ENCODE measurements around the gene RIT2. TPM values are rescaled to one million over a fixed set of nuclear protein-coding genes. Genes with fewer than 3 reads are reported as not detected.

The RIT2 gene
- total and polyA plus RNA-seq, 2 of the 4 experiments (the other 2 are of a cell fraction): not detected

DNA sequence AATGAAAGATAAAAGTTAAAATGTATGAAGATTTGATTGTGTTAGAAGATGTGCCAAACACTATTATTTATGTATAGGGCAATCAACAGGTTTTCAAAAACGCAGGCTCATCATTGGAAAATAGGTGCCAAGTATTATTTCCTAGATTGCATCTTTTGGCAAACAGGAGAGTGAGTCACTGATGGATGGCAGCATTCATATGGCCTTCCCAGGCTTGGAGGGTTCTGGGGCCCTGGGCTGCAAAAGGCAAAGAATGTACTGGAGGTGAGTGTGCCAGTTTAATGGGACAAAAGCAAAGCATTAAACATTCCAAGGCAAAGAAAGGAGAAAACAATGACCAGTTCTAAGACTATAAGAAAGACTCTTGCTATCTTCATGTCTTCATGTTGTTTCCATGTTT is 379.4 kb downstream of the RIT2 start:
- no TSS peak for BruUV-seq (replicated peaks)
- in situ Hi-C loops (cut with MboI; ENCODE audit: low sequenced_read_pairs): no loop called here

More for the DNA sequence above, 379.4 kb downstream of the RIT2 start:
- no peak overlapping the region for H2BK20ac ChIP-seq (ENCODE audit: low read depth, low read length)
- H4K5ac ChIP-seq (ENCODE audit: low read depth, low read length): no peak overlapping the region
- H2BK120ac ChIP-seq (ENCODE audit: low read depth, low read length): no peak overlapping the region
- WGBS, 2 experiments (ENCODE audit: extremely low coverage in 2 of 2, insufficient read length in 1 of 2): no CpG with 5 or more reads among the region's 1 CpG
- peaks cover 4% of the 10 kb centered on the region for H3K9me3 ChIP-seq (ENCODE audit: control insufficient read depth, insufficient read depth, low read length)
- H3K27ac ChIP-seq (ENCODE audit: insufficient read depth, low read length): no peak overlapping the region
- no peak overlapping the region for H3K14ac ChIP-seq (replicated peaks; ENCODE audit: low read depth, low read length)
- no peak overlapping the region for H3K56ac ChIP-seq (ENCODE audit: extremely low read depth, insufficient read depth, low read length)
- ATAC-seq (ENCODE audit: low read depth): no peak
- no peak overlapping the region for H3K4me2 ChIP-seq (ENCODE audit: low read depth, low read length)
- H3K23ac ChIP-seq (ENCODE audit: low read depth, low read length): no peak overlapping the region
- H4K91ac ChIP-seq (ENCODE audit: insufficient read depth, low read depth, low read length): no peak overlapping the region
- H3K18ac ChIP-seq (ENCODE audit: low read depth, low read length): no peak overlapping the region
- TF ChIP-seq ELK1 (IDR thresholded peaks at IDR 0.05; ENCODE audit: borderline replicate concordance, low read depth, low read length) (no peak), BHLHE40 (IDR thresholded peaks at IDR 0.05; ENCODE audit: low read depth, low read length) (no peak), MXI1 (IDR thresholded peaks at IDR 0.05; ENCODE audit: borderline replicate concordance, low read depth, low read length) (no peak), CEBPB (IDR thresholded peaks at IDR 0.05; ENCODE audit: low read depth, low read length) (no peak), MAFK (IDR thresholded peaks at IDR 0.05; ENCODE audit: low read depth, low read length) (no peak), RCOR1 (IDR thresholded peaks at IDR 0.05; ENCODE audit: insufficient replicate concordance, low read length) (no peak), MAZ (IDR thresholded peaks at IDR 0.05; ENCODE audit: borderline replicate concordance, low read depth, low read length) (no peak)
- TF ChIP-seq, protein P1, sequence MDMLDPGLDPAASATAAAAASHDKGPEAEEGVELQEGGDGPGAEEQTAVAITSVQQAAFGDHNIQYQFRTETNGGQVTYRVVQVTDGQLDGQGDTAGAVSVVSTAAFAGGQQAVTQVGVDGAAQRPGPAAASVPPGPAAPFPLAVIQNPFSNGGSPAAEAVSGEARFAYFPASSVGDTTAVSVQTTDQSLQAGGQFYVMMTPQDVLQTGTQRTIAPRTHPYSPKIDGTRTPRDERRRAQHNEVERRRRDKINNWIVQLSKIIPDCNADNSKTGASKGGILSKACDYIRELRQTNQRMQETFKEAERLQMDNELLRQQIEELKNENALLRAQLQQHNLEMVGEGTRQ (IDR thresholded peaks at IDR 0.05; ENCODE audit: low read depth, low read length): no peak
- no peaks in the 10 kb centered on the region for H4K20me1 ChIP-seq (ENCODE audit: insufficient read depth, low read length)
- no peak overlapping the region for H3K4ac ChIP-seq (ENCODE audit: low read depth, low read length)
- H3K27me3 ChIP-seq (ENCODE audit: control insufficient read depth, insufficient read depth, low read length): no peaks in the 10 kb centered on the region
- H2BK15ac ChIP-seq (ENCODE audit: low read depth, low read length): no peak overlapping the region
- H3K36me3 ChIP-seq (ENCODE audit: control insufficient read depth, insufficient read depth, low read length): no peaks in the 10 kb centered on the region
- H2AK5ac ChIP-seq (ENCODE audit: low read depth, low read length): no peak overlapping the region
- no peak overlapping the region for H3K4me3 ChIP-seq (ENCODE audit: insufficient read depth, low read depth, low read length)
- H2AFZ ChIP-seq (replicated peaks; ENCODE audit: low read length, poor library complexity): no peak overlapping the region
- H3K9ac ChIP-seq (ENCODE audit: low read depth, low read length): no peak overlapping the region
- no peak overlapping the region for H2AK9ac ChIP-seq (replicated peaks; ENCODE audit: low read depth, low read length, poor library complexity)
- intact Hi-C loops (cut with micrococcal nuclease) (no loop called here), dilution Hi-C loops (cut with HindIII; ENCODE audit: low sequenced_read_pairs, unreplicated experiment) (no loop called here)
- H3K9me1 ChIP-seq (ENCODE audit: insufficient read depth, low read length): no peaks in the 10 kb centered on the region
- POLR2A ChIA-PET (ENCODE audit: unreplicated experiment): no interaction called here
- H3K79me1 ChIP-seq (ENCODE audit: low read depth in 1 of 2, low read length in 2 of 2): no peaks in the 10 kb centered on the region
- H2BK5ac ChIP-seq (ENCODE audit: low read depth, low read length, poor library complexity, severe bottlenecking): no peak overlapping the region
- no peak for DNase-seq
- H4K8ac ChIP-seq (ENCODE audit: low read depth in 2 of 2, low read length in 2 of 2): no peak overlapping the region
- CTCF ChIA-PET: interaction anchor here (0.6 kb wide), 1 partner anchor 42 kb away, joined by 3 read pairs; no protein-coding TSS in a partner anchor
- no peaks in the 10 kb centered on the region for H3K4me1 ChIP-seq (ENCODE audit: control insufficient read depth, insufficient read depth, low read length)
